HG02943 (cell line): Measurements from ENCODE around the gene GPR78.
"Not testable (repeated sequence)": the region's sequence is repeated elsewhere in the genome, so short reads cannot be mapped to it uniquely, and the experiment has no call there.

Source experiments
- ATAC-seq: cut with Tn5 transposase; IDR thresholded peaks from one replicate; pipeline ENCODE4 v1.9.1; 2021; ENCODE audit warnings: mild to moderate bottlenecking, low read depth, moderate library complexity; ENCODE audit not compliant: unreplicated experiment

The GPR78 gene

GRCh38 chr4:8614365-8615193, 34.4 kb downstream of the GPR78 start:
- ATAC-seq = no peak

DNA sequence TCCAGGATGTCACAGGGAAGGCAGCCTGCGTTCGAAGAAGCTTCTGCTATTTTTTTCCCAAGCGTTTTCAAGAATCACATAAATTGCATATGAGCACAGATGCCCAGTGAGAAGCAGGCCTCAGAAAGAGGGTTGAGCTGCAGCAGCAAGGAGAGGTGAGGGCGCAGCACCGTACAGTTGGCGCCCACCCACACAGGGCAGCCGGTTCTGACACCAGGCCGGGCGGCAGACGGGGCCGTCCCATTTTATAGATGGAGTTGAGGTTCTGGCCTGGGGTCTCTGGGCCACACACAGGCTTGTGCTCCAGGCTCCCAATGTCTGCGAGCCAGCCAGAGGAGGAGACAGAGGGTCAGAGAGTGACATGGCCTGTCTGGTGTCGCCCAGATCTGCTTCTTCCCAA, 35.2 kb downstream of the GPR78 start:
- no peak for ATAC-seq

DNA sequence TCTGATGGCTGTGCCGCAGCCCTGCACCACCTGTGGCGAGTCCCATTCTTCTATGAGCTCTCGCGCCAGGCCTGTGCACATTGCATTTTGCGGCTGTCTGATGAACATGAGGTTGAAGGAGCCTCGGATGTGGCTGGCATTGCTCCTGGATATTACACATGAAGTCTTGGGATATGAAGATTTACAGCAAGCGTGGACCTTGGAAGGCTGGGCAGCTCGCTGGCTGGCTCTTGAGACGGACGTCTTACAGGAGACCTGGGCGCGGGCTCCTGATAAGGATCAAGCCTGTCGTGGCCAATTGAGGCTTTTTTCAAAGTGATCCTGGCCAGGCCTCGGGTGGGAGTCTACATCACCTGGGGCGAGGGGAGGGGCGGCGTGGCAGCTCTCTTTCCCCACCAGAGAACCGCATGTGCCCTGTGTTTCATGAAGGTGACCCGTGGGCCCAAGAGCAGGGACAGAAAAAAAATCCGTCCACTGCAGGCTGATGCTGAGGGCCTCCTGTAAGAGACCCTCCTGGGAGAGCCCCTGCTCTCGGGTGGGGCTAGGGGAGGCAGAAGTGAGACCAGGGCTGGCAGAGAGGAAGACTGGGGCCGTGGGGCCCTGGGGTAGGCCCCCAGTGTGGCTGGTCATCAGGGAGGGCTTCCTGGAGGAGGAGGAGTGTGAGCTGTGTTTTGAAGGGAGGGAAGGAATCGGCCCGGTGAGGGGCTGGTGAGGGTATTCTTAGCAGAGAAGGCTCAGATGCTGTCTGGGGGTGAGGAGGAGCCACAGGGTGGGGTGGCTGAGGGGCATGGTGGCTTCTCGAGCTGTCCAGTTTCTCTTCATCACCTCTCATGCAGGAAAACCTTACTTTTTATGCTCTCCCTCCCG, 36.0 kb downstream of the GPR78 start:
- no peak for ATAC-seq

DNA sequence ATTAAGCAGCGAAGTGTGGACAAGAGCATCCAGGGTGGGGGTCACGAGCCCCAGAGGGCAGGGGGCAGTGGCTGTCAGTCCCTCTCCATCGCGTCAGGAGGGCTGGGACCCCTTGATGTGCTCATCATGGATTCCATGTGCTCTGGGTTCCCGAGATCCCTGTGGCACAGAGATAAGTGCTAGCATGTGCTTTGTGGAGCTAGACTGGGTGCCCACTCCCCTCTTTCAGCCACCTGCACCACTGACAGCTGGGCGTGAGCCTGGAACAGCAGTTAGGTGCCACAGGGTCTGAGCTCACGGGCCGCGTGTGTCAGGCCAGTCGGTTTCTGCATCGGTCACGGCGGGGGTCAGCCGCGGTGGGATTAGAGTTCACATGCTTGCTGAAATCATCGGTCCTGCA, 36.6 kb downstream of the GPR78 start:
- ATAC-seq = no peak

- ATAC-seq = no peak
Observed at GRCh38 chr4:8617486-8618040, 37.4 kb downstream of the GPR78 start.

GRCh38 chr4:8618421-8618820, 38.2 kb downstream of the GPR78 start:
- ATAC-seq = no peak

GRCh38 chr4:8618961-8619720, 38.9 kb downstream of the GPR78 start:
- no peak for ATAC-seq

- ATAC-seq = not testable (repeated sequence)
Observed at GRCh38 chr4:8621135-8621534, 40.9 kb downstream of the GPR78 start.

- not testable (repeated sequence) for ATAC-seq
Observed at GRCh38 chr4:8624601-8625272, 44.5 kb downstream of the GPR78 start.

DNA sequence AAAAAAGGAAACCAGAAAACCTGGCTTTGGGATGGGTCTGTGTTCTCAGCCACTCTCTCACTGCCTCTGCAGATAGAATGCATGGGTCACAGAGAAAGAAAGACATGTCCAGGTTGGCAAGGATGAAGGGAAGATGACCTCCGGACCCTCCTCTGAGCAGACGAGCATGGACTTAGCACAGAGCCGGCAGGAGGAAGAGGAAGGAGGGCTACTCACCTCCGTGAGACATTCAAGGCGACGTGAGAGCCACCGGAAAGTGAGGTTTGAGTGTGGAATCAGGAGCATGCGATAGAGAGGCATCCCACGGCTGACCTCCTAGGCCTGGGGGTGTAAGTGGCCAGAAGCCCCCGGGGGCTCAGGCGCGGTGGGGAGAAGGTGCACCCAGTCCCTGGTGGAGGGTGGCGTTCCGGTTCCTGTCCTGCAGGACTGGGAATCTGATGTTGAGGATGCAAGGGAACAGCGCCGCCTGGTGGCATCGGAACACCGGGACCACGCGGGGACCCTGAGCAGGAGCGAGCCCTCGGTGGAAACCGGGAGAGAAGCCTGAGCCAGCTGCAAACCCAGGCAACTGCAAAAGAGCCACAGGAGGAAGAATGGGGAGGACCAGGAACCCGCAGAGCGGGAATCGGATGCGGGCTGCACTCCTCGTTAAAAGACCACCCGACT, 50.2 kb downstream of the GPR78 start:
- not testable (repeated sequence) for ATAC-seq

DNA sequence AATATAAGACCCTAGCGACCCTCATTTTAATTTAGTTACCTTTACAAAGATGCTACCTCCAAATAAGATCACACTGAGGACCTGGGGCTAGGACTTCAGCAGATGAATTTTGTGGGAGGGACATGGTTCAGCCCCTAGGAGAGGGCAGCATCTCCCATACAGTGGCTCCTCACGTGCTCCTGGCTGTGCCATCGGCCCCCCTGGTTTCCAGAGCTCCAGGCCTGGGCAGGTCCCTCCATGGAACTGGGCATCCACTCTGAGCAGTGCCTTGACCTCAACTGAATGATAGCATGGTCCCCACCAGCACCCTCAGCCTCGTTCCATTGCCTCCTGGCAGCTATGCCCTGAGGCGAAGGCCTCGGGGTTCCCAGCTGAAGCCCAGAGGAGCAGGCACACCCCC, 51.7 kb downstream of the GPR78 start:
- ATAC-seq = not testable (repeated sequence)

DNA sequence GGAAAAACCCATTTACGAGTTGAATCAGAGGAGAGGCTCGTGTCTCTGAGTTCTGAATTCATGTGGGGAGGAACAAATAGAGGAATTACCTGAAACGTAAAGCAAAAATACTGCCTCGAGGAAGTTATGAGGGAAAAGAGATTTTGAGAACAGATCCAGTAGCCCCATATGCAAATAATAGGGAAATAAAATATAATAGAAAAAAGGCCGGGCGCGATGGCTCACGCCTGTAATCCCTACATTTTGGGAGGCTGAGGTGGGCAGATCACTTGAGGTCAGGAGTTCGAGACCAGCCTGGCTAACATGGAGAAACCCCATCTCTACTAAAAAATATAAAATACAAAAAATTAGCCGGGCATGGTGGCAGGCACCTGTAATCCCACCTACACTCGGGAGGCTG, 54.6 kb downstream of the GPR78 start:
- not testable (repeated sequence) for ATAC-seq

DNA sequence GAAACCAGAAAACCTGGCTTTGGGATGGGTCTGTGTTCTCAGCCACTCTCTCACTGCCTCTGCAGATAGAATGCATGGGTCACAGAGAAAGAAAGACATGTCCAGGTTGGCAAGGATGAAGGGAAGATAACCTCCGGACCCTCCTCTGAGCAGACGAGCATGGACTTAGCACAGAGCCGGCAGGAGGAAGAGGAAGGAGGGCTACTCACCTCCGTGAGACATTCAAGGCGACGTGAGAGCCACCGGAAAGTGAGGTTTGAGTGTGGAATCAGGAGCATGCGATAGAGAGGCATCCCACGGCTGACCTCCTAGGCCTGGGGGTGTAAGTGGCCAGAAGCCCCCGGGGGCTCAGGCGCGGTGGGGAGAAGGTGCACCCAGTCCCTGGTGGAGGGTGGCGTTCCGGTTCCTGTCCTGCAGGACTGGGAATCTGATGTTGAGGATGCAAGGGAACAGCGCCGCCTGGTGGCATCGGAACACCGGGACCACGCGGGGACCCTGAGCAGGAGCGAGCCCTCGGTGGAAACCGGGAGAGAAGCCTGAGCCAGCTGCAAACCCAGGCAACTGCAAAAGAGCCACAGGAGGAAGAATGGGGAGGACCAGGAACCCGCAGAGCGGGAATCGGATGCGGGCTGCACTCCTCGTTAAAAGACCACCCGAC, 55.8 kb downstream of the GPR78 start:
- not testable (repeated sequence) for ATAC-seq
